HepG2 (cell line): Measurements from ENCODE around the gene IGSF8. TPM values are rescaled to one million over a fixed set of nuclear protein-coding genes. Genes with fewer than 3 reads are reported as not detected.

Experiments
- ATF7 ChIP-seq, 2 experiments: fragments of 450-650 bp in 1 of 2; sonication (generic) in 1 of 2; formaldehyde crosslinking in 1 of 2; IDR thresholded peaks; 2 replicates each; pipeline versions ENCODE4 v1.4.0 to v1.6.1; 2016 to 2020; ENCODE audit warnings: antibody characterized with exemption in 1 of 2, mild to moderate bottlenecking in 1 of 2, missing genetic modification reagents in 1 of 2
- HNRNPUL1 ChIP-seq: fragments of 200-400 bp; formaldehyde crosslinking; IDR thresholded peaks from 2 replicates; pipeline ENCODE4 v1.6.1; 2017; ENCODE audit warnings: low read depth, mild to moderate bottlenecking, low read length, moderate library complexity
- JUN ChIP-seq: sonication (generic); formaldehyde crosslinking; IDR thresholded peaks from 2 replicates; pipeline ENCODE4 v1.4.0; 2020; ENCODE audit warnings: mild to moderate bottlenecking, missing genetic modification reagents
- POLR2AphosphoS2 ChIP-seq: IDR thresholded peaks from 2 replicates; pipeline ENCODE4 v1.6.1; 2011; ENCODE audit warnings: low read depth, low read length, improper control_type of control experiment
- ZBTB7B ChIP-seq: sonication (generic); formaldehyde crosslinking; IDR thresholded peaks from 2 replicates; pipeline ENCODE4 v1.4.0; 2020; ENCODE audit warnings: missing genetic modification reagents
- ZMYM4 ChIP-seq: sonication (generic); formaldehyde crosslinking; IDR thresholded peaks from 2 replicates; pipeline ENCODE4 v1.8.1; 2023; ENCODE audit warnings: mild to moderate bottlenecking, missing genetic modification reagents
- ZNF3 ChIP-seq: IDR thresholded peaks from 2 replicates; pipeline ENCODE4 v1.7.0; 2017; ENCODE audit warnings: inconsistent platforms
- ZNF382 ChIP-seq: sonication (generic); formaldehyde crosslinking; IDR thresholded peaks from 2 replicates; pipeline ENCODE4 v1.5.0; 2020; ENCODE audit warnings: missing genetic modification reagents, mild to moderate bottlenecking, borderline replicate concordance
- ZNF501 ChIP-seq: sonication (generic); formaldehyde crosslinking; IDR thresholded peaks from 2 replicates; pipeline ENCODE4 v1.5.1; 2020; ENCODE audit warnings: mild to moderate bottlenecking, moderate library complexity, missing genetic modification reagents
- ZNF746 ChIP-seq: sonication (generic); formaldehyde crosslinking; IDR thresholded peaks from 2 replicates; pipeline ENCODE4 v1.8.0; 2022; ENCODE audit warnings: mild to moderate bottlenecking, missing genetic modification reagents
- polyA plus RNA-seq, 8 experiments: library from polyadenylated mRNA; depleted of rRNA in 3 of 8; stranded (reverse) in 7 of 8; unstranded in 1 of 8; fragments of >200 nt; fragmentation: Illumina TruSeq in 4 of 8; extraction: Trizol in 4 of 8; gene quantifications; 2 replicates each; pipeline versions ENCODE4 v1.2.1 to v1.2.3, GENCODE V29; 2011 to 2016; ENCODE audit warnings: low read depth in 4 of 8, missing spikeins in 1 of 8, mixed read lengths in 1 of 8; ENCODE audit not compliant: insufficient read depth in 1 of 8
- total RNA-seq, 5 experiments: library from RNA; depleted of rRNA; stranded (reverse); fragments of >200 nt; fragmentation: Illumina TruSeq; extraction: Trizol; gene quantifications; 2 replicates each; pipeline ENCODE4 v1.2.3, GENCODE V29; 2016; ENCODE audit warnings: low read depth in 1 of 5
- TF ChIP-seq, protein P1 (sequence below): sonication (generic); formaldehyde crosslinking; IDR thresholded peaks from 2 replicates; pipeline ENCODE4 v1.5.0; 2020; ENCODE audit warnings: mild to moderate bottlenecking, missing genetic modification reagents, moderate library complexity
- TF ChIP-seq, protein P2 (sequence below): sonication (generic); formaldehyde crosslinking; IDR thresholded peaks from 2 replicates; pipeline ENCODE4 v1.4.0; 2020; ENCODE audit warnings: missing genetic modification reagents
- TF ChIP-seq, protein P3 (sequence below): sonication (generic); formaldehyde crosslinking; IDR thresholded peaks from 2 replicates; pipeline ENCODE4 v1.4.0; 2020; ENCODE audit warnings: low read depth, mild to moderate bottlenecking, missing genetic modification reagents
- TF ChIP-seq, protein P4 (sequence below): sonication (generic); formaldehyde crosslinking; conservative IDR thresholded peaks from 2 replicates; pipeline ENCODE4 v1.8.0; 2022; ENCODE audit warnings: missing genetic modification reagents
- TF ChIP-seq, protein P5 (sequence below): sonication (generic); formaldehyde crosslinking; IDR thresholded peaks from 2 replicates; pipeline ENCODE4 v1.5.0; 2020; ENCODE audit warnings: mild to moderate bottlenecking, missing genetic modification reagents, borderline replicate concordance

Gene IGSF8
- total and polyA plus RNA-seq, 2 of the 13 experiments (the other 11 are each of a cell fraction or from before 2014, with no cell fraction given): 24.0 to 41.0 TPM

DNA sequence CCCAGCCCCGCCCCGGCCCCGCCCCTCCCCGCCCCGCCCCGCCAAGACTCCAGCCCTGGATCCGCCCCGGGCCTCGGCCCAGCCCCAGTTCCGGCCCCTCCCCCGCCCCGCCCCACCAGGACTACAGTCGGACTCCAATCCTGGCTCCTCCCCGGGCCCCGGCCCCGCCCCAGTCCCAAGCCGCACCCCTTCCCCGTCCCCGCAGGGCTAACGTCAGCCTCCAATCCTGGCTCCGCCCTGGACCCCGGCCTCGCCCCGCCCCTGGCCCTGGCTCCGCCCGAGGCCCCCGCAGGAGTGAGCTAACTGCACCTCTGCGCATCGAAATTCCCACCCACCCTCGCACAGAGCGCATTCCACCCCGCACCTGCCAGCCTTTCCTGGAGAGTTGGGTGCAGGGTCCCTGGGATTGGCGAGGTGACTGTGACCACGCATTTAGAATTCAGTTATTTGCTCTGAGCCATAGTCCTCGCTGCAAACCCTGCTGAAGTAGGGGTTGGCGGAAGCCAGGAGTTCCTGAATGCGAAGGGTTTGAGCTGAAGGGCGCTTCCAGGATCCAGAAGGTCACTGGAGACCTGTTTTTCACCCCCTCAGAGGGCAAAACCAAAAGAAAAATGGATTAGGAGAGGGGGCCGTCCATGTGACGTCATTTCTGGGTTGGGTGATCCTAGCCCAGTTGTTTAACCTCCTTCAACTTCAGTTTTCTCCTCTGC is 588 bp upstream of the IGSF8 start (continued):
- TF ChIP-seq ZNF501 (CRISPR knock-in tag) (0 out of 2 replicates have a peak, but pooled peaks have one; percentile 23), HNRNPUL1 (no peak), JUN (CRISPR knock-in tag) (no peak), ZNF746 (CRISPR knock-in tag) (no peak), ZNF3 (CRISPR knock-in tag) (no peak), ZMYM4 (no peak), ATF7 (IDR thresholded peaks at IDR 0.05) (peak; percentile 95), ATF7 (CRISPR knock-in tag; IDR thresholded peaks at IDR 0.05) (no peak), POLR2AphosphoS2 (no peak), ZBTB7B (CRISPR knock-in tag) (peak; percentile 60; the same call in 1 of the 2 replicates), ZNF382 (CRISPR knock-in tag) (no peak)
- TF ChIP-seq, protein P1, sequence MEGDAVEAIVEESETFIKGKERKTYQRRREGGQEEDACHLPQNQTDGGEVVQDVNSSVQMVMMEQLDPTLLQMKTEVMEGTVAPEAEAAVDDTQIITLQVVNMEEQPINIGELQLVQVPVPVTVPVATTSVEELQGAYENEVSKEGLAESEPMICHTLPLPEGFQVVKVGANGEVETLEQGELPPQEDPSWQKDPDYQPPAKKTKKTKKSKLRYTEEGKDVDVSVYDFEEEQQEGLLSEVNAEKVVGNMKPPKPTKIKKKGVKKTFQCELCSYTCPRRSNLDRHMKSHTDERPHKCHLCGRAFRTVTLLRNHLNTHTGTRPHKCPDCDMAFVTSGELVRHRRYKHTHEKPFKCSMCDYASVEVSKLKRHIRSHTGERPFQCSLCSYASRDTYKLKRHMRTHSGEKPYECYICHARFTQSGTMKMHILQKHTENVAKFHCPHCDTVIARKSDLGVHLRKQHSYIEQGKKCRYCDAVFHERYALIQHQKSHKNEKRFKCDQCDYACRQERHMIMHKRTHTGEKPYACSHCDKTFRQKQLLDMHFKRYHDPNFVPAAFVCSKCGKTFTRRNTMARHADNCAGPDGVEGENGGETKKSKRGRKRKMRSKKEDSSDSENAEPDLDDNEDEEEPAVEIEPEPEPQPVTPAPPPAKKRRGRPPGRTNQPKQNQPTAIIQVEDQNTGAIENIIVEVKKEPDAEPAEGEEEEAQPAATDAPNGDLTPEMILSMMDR (CRISPR knock-in tag): peak; percentile 10; the same call in 1 of the 2 replicates
- TF ChIP-seq, protein P2, sequence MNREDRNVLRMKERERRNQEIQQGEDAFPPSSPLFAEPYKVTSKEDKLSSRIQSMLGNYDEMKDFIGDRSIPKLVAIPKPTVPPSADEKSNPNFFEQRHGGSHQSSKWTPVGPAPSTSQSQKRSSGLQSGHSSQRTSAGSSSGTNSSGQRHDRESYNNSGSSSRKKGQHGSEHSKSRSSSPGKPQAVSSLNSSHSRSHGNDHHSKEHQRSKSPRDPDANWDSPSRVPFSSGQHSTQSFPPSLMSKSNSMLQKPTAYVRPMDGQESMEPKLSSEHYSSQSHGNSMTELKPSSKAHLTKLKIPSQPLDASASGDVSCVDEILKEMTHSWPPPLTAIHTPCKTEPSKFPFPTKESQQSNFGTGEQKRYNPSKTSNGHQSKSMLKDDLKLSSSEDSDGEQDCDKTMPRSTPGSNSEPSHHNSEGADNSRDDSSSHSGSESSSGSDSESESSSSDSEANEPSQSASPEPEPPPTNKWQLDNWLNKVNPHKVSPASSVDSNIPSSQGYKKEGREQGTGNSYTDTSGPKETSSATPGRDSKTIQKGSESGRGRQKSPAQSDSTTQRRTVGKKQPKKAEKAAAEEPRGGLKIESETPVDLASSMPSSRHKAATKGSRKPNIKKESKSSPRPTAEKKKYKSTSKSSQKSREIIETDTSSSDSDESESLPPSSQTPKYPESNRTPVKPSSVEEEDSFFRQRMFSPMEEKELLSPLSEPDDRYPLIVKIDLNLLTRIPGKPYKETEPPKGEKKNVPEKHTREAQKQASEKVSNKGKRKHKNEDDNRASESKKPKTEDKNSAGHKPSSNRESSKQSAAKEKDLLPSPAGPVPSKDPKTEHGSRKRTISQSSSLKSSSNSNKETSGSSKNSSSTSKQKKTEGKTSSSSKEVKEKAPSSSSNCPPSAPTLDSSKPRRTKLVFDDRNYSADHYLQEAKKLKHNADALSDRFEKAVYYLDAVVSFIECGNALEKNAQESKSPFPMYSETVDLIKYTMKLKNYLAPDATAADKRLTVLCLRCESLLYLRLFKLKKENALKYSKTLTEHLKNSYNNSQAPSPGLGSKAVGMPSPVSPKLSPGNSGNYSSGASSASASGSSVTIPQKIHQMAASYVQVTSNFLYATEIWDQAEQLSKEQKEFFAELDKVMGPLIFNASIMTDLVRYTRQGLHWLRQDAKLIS (CRISPR knock-in tag): no peak
- TF ChIP-seq, protein P3, sequence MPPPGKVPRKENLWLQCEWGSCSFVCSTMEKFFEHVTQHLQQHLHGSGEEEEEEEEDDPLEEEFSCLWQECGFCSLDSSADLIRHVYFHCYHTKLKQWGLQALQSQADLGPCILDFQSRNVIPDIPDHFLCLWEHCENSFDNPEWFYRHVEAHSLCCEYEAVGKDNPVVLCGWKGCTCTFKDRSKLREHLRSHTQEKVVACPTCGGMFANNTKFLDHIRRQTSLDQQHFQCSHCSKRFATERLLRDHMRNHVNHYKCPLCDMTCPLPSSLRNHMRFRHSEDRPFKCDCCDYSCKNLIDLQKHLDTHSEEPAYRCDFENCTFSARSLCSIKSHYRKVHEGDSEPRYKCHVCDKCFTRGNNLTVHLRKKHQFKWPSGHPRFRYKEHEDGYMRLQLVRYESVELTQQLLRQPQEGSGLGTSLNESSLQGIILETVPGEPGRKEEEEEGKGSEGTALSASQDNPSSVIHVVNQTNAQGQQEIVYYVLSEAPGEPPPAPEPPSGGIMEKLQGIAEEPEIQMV: no peak
- TF ChIP-seq, protein P4, sequence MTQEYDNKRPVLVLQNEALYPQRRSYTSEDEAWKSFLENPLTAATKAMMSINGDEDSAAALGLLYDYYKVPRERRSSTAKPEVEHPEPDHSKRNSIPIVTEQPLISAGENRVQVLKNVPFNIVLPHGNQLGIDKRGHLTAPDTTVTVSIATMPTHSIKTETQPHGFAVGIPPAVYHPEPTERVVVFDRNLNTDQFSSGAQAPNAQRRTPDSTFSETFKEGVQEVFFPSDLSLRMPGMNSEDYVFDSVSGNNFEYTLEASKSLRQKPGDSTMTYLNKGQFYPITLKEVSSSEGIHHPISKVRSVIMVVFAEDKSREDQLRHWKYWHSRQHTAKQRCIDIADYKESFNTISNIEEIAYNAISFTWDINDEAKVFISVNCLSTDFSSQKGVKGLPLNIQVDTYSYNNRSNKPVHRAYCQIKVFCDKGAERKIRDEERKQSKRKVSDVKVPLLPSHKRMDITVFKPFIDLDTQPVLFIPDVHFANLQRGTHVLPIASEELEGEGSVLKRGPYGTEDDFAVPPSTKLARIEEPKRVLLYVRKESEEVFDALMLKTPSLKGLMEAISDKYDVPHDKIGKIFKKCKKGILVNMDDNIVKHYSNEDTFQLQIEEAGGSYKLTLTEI (CRISPR knock-in tag): no peak
- TF ChIP-seq, protein P5, sequence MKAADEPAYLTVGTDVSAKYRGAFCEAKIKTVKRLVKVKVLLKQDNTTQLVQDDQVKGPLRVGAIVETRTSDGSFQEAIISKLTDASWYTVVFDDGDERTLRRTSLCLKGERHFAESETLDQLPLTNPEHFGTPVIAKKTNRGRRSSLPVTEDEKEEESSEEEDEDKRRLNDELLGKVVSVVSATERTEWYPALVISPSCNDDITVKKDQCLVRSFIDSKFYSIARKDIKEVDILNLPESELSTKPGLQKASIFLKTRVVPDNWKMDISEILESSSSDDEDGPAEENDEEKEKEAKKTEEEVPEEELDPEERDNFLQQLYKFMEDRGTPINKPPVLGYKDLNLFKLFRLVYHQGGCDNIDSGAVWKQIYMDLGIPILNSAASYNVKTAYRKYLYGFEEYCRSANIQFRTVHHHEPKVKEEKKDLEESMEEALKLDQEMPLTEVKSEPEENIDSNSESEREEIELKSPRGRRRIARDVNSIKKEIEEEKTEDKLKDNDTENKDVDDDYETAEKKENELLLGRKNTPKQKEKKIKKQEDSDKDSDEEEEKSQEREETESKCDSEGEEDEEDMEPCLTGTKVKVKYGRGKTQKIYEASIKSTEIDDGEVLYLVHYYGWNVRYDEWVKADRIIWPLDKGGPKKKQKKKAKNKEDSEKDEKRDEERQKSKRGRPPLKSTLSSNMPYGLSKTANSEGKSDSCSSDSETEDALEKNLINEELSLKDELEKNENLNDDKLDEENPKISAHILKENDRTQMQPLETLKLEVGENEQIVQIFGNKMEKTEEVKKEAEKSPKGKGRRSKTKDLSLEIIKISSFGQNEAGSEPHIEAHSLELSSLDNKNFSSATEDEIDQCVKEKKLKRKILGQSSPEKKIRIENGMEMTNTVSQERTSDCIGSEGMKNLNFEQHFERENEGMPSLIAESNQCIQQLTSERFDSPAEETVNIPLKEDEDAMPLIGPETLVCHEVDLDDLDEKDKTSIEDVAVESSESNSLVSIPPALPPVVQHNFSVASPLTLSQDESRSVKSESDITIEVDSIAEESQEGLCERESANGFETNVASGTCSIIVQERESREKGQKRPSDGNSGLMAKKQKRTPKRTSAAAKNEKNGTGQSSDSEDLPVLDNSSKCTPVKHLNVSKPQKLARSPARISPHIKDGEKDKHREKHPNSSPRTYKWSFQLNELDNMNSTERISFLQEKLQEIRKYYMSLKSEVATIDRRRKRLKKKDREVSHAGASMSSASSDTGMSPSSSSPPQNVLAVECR (CRISPR knock-in tag): no peak
